Trophoblast cell (in vitro differentiated cells and primary cell): ENCODE data around the gene PPDPF.

Source experiments
- DNase-seq, 2 donors: peaks; one replicate each; pipeline ENCODE4 v3.0.0-alpha.2; 2016
- H2AFZ ChIP-seq: 2 replicates; pipeline ENCODE4 v1.6.1; 2013; ENCODE audit warnings: low read length, moderate library complexity, mild to moderate bottlenecking; ENCODE audit not compliant: insufficient read depth, poor library complexity
- H2AK5ac ChIP-seq: 2 replicates; pipeline ENCODE4 v1.6.1; 2013; ENCODE audit warnings: mild to moderate bottlenecking, low read length
- H2BK120ac ChIP-seq: 2 replicates; pipeline ENCODE4 v1.6.1; 2013; ENCODE audit warnings: low read length, mild to moderate bottlenecking, moderate library complexity; ENCODE audit not compliant: insufficient read depth, poor library complexity
- H2BK12ac ChIP-seq: 2 replicates; pipeline ENCODE4 v1.6.1; 2013; ENCODE audit warnings: mild to moderate bottlenecking, low read length, moderate library complexity
- H2BK5ac ChIP-seq: 2 replicates; pipeline ENCODE4 v1.6.1; 2013; ENCODE audit warnings: low read length, low read depth, moderate library complexity, mild to moderate bottlenecking; ENCODE audit not compliant: poor library complexity
- H3K14ac ChIP-seq: 2 replicates; pipeline ENCODE4 v1.6.1; 2013; ENCODE audit warnings: mild to moderate bottlenecking, low read length
- H3K18ac ChIP-seq: 2 replicates; pipeline ENCODE4 v1.6.1; 2013; ENCODE audit warnings: mild to moderate bottlenecking, low read length
- H3K23ac ChIP-seq: 2 replicates; pipeline ENCODE4 v1.6.1; 2013; ENCODE audit warnings: low read length
- H3K27ac ChIP-seq: 2 replicates; pipeline ENCODE4 v1.5.1; 2013; ENCODE audit warnings: low read depth, mild to moderate bottlenecking, inconsistent platforms, low read length, moderate library complexity
- H3K27me3 ChIP-seq: 2 replicates; pipeline ENCODE4 v1.6.1; 2013; ENCODE audit warnings: inconsistent platforms, mild to moderate bottlenecking, low read length, moderate library complexity; ENCODE audit not compliant: insufficient read depth
- H3K36me3 ChIP-seq, 2 experiments: 1 replicate in 1 of 2; 2 replicates in 1 of 2; pipeline ENCODE4 v1.6.1; 2013; ENCODE audit warnings: low read length in 2 of 2, mild to moderate bottlenecking in 2 of 2, moderate library complexity in 1 of 2; ENCODE audit not compliant: insufficient read depth in 2 of 2, control insufficient read depth in 1 of 2
- H3K4ac ChIP-seq: 2 replicates; pipeline ENCODE4 v1.6.1; 2013; ENCODE audit warnings: low read depth, mild to moderate bottlenecking, low read length, moderate library complexity
- H3K4me1 ChIP-seq, 2 experiments: 1 replicate in 1 of 2; 2 replicates in 1 of 2; pipeline ENCODE4 v1.6.1; 2013; ENCODE audit warnings: low read length in 2 of 2, mild to moderate bottlenecking in 2 of 2, moderate library complexity in 1 of 2; ENCODE audit not compliant: insufficient read depth in 2 of 2, control insufficient read depth in 1 of 2
- H3K4me2 ChIP-seq: 2 replicates; pipeline ENCODE4 v1.6.1; 2013; ENCODE audit warnings: inconsistent platforms, mild to moderate bottlenecking, low read length, moderate library complexity
- H3K4me3 ChIP-seq: 2 replicates; pipeline ENCODE4 v1.5.1; 2013; ENCODE audit warnings: mild to moderate bottlenecking, low read depth, low read length, inconsistent platforms
- H3K79me1 ChIP-seq: one replicate; pipeline ENCODE4 v1.6.1; 2013; ENCODE audit warnings: low read length
- H3K79me2 ChIP-seq: 2 replicates; pipeline ENCODE4 v1.6.1; 2013; ENCODE audit warnings: low read length, mild to moderate bottlenecking; ENCODE audit not compliant: control insufficient read depth, insufficient read depth, poor library complexity
- H3K9ac ChIP-seq: 2 replicates; pipeline ENCODE4 v1.6.1; 2013; ENCODE audit warnings: mild to moderate bottlenecking, low read length
- H3K9me3 ChIP-seq: 2 replicates; pipeline ENCODE4 v1.6.1; 2013; ENCODE audit warnings: low read depth, mild to moderate bottlenecking, control low read depth, inconsistent platforms, low read length; ENCODE audit not compliant: insufficient read depth
- H4K12ac ChIP-seq: 2 replicates; pipeline ENCODE4 v1.6.1; 2013; ENCODE audit warnings: low read depth, mild to moderate bottlenecking, low read length, moderate library complexity
- H4K8ac ChIP-seq: 2 replicates; pipeline ENCODE4 v1.6.1; 2013; ENCODE audit warnings: low read depth, mild to moderate bottlenecking, low read length, moderate library complexity
- H4K91ac ChIP-seq: one replicate; pipeline ENCODE4 v1.6.1; 2013; ENCODE audit warnings: low read depth, mild to moderate bottlenecking, low read length, moderate library complexity
- WGBS: extraction: QIAGEN DNeasy Blood & Tissue Kit; methylation state at CpG from one replicate; pipeline ENCODE4 v1.1.7; 2013; ENCODE audit warnings: missing lambda C conversion rate; ENCODE audit not compliant: insufficient read length, insufficient coverage; ENCODE audit errors: extremely low coverage; 5-methylcytosine and 5-hydroxymethylcytosine counted together

The PPDPF gene

GRCh38 chr20:63567136-63567385, 46.5 kb downstream of the PPDPF start:
- no peaks in the 10 kb centered on the region for H3K79me2 ChIP-seq
- no CpG with 5 or more reads among the region's 22 CpGs for WGBS
- H4K12ac ChIP-seq: no peak overlapping the region
- no peak overlapping the region for H3K27ac ChIP-seq
- H2BK12ac ChIP-seq: no peak overlapping the region
- no peak overlapping the region for H3K23ac ChIP-seq
- H3K9ac ChIP-seq: no peak overlapping the region
- no peak overlapping the region for H3K4me2 ChIP-seq
- H3K9me3 ChIP-seq: peaks cover 6% of the 10 kb centered on the region
- peak in 1 of 2 donors; percentile 18 for DNase-seq
- no peak overlapping the region for H3K18ac ChIP-seq
- H2AFZ ChIP-seq: no peak overlapping the region
- no peaks in the 10 kb centered on the region for H3K4me1 ChIP-seq
- H2BK120ac ChIP-seq: no peak overlapping the region
- H3K4ac ChIP-seq: no peak overlapping the region
- peaks cover 17 to 42% of the 10 kb centered on the region in 2 experiments for H3K36me3 ChIP-seq
- no peak overlapping the region for H4K8ac ChIP-seq
- no peak overlapping the region for H4K91ac ChIP-seq
- no peak overlapping the region for H3K14ac ChIP-seq
- H2BK5ac ChIP-seq: no peak overlapping the region
- no peaks in the 10 kb centered on the region for H3K79me1 ChIP-seq
- H3K27me3 ChIP-seq: no peaks in the 10 kb centered on the region
- H3K4me3 ChIP-seq: no peak overlapping the region
- H2AK5ac ChIP-seq: no peak overlapping the region

- Histone ChIP-seq H3K27ac (no peak overlapping the region), H3K27me3 (no peaks in the 10 kb centered on the region), H3K14ac (no peak overlapping the region), H2AFZ (no peak overlapping the region), H3K4me1 (no peaks in the 10 kb centered on the region), H4K8ac (no peak overlapping the region), H3K4me2 (no peak overlapping the region), H2BK5ac (no peak overlapping the region), H3K23ac (no peak overlapping the region), H3K4ac (no peak overlapping the region), H3K79me1 (no peaks in the 10 kb centered on the region), H3K9ac (no peak overlapping the region), H3K4me3 (no peak overlapping the region), H3K79me2 (no peaks in the 10 kb centered on the region), H3K9me3 (peaks cover 6% of the 10 kb centered on the region), H2AK5ac (no peak overlapping the region), H3K18ac (no peak overlapping the region), H2BK12ac (no peak overlapping the region), H4K12ac (no peak overlapping the region), H2BK120ac (no peak overlapping the region), H4K91ac (no peak overlapping the region), H3K36me3 (peaks cover 13 to 41% of the 10 kb centered on the region in 2 experiments)
- DNase-seq: peak; percentile 25 to 33
- WGBS: no CpG with 5 or more reads among the region's 37 CpGs
Observed at GRCh38 chr20:63567386-63568169, 47.0 kb downstream of the PPDPF start.

GRCh38 chr20:63568170-63568981, 47.8 kb downstream of the PPDPF start:
- H3K4ac ChIP-seq: no peak overlapping the region
- H3K4me3 ChIP-seq: no peak overlapping the region
- H3K9me3 ChIP-seq: peaks cover 6% of the 10 kb centered on the region
- H3K9ac ChIP-seq: no peak overlapping the region
- no peak overlapping the region for H3K23ac ChIP-seq
- no peak overlapping the region for H2AK5ac ChIP-seq
- no CpG with 5 or more reads among the region's 43 CpGs for WGBS
- no peak overlapping the region for H3K27ac ChIP-seq
- no peak overlapping the region for H2BK120ac ChIP-seq
- no peak overlapping the region for H3K18ac ChIP-seq
- no peak overlapping the region for H4K91ac ChIP-seq
- H2BK12ac ChIP-seq: no peak overlapping the region
- no peak overlapping the region for H3K14ac ChIP-seq
- no peak overlapping the region for H4K12ac ChIP-seq
- DNase-seq: no peak
- peaks cover 13 to 34% of the 10 kb centered on the region in 2 experiments for H3K36me3 ChIP-seq
- H3K4me1 ChIP-seq: peaks cover 0 to 3% of the 10 kb centered on the region in 2 experiments
- H3K79me1 ChIP-seq: no peaks in the 10 kb centered on the region
- H3K27me3 ChIP-seq: no peaks in the 10 kb centered on the region
- H3K4me2 ChIP-seq: no peak overlapping the region
- no peaks in the 10 kb centered on the region for H3K79me2 ChIP-seq
- no peak overlapping the region for H4K8ac ChIP-seq
- no peak overlapping the region for H2BK5ac ChIP-seq
- no peak overlapping the region for H2AFZ ChIP-seq

GRCh38 chr20:63568986-63569949, 48.7 kb downstream of the PPDPF start:
- H4K8ac ChIP-seq: no peak overlapping the region
- H2BK12ac ChIP-seq: no peak overlapping the region
- H3K36me3 ChIP-seq: peaks cover 13 to 26% of the 10 kb centered on the region in 2 experiments
- H2BK120ac ChIP-seq: no peak overlapping the region
- H3K4me2 ChIP-seq: no peak overlapping the region
- H3K9ac ChIP-seq: no peak overlapping the region
- peaks cover 5% of the 10 kb centered on the region for H3K9me3 ChIP-seq
- no peak overlapping the region for H4K12ac ChIP-seq
- no peak overlapping the region for H3K4me3 ChIP-seq
- H3K18ac ChIP-seq: no peak overlapping the region
- no peak overlapping the region for H2BK5ac ChIP-seq
- peaks cover under 1 to 8% of the 10 kb centered on the region in 2 experiments for H3K4me1 ChIP-seq
- H3K27me3 ChIP-seq: no peaks in the 10 kb centered on the region
- no peak overlapping the region for H2AK5ac ChIP-seq
- H2AFZ ChIP-seq: no peak overlapping the region
- H3K27ac ChIP-seq: no peak overlapping the region
- peaks cover 3% of the 10 kb centered on the region for H3K79me2 ChIP-seq
- H4K91ac ChIP-seq: no peak overlapping the region
- no CpG with 5 or more reads among the region's 46 CpGs for WGBS
- H3K14ac ChIP-seq: no peak overlapping the region
- no peak for DNase-seq
- no peak overlapping the region for H3K4ac ChIP-seq
- H3K79me1 ChIP-seq: peaks cover 4% of the 10 kb centered on the region
- no peak overlapping the region for H3K23ac ChIP-seq
